Endodermal cell (in vitro differentiated cells): Measurements from ENCODE around the gene OVOL3. TPM values are rescaled to one million over a fixed set of nuclear protein-coding genes. Genes with fewer than 3 reads are reported as not detected.
"Not testable (repeated sequence)": the region's sequence is repeated elsewhere in the genome, so short reads cannot be mapped to it uniquely, and the experiment has no call there.

Experiments used
- DNase-seq: peaks from one replicate; pipeline ENCODE4 v3.0.0-alpha.2; 2017
- H3K27ac ChIP-seq: 2 replicates; pipeline ENCODE4 v1.5.1; 2013; ENCODE audit warnings: mild to moderate bottlenecking, low read depth, low read length, moderate library complexity
- H3K27me3 ChIP-seq: 2 replicates; pipeline ENCODE4 v1.6.1; 2013; ENCODE audit warnings: mild to moderate bottlenecking, low read length, moderate library complexity; ENCODE audit not compliant: insufficient read depth, control insufficient read depth, poor library complexity, severe bottlenecking
- H3K36me3 ChIP-seq: 2 replicates; pipeline ENCODE4 v1.7.0; 2013; ENCODE audit warnings: mild to moderate bottlenecking, low read length, moderate library complexity; ENCODE audit not compliant: control insufficient read depth, insufficient read depth
- H3K4me1 ChIP-seq: one replicate; pipeline ENCODE4 v1.7.0; 2013; ENCODE audit warnings: low read length; ENCODE audit not compliant: control insufficient read depth, insufficient read depth
- H3K4me3 ChIP-seq: 2 replicates; pipeline ENCODE4 v1.5.1; 2013; ENCODE audit warnings: mild to moderate bottlenecking, low read length, moderate library complexity
- H3K9ac ChIP-seq: 2 replicates; pipeline ENCODE4 v1.6.1; 2013; ENCODE audit warnings: mild to moderate bottlenecking, low read length, moderate library complexity; ENCODE audit not compliant: poor library complexity, severe bottlenecking; ENCODE audit errors: extremely low read depth
- H3K9me3 ChIP-seq: 2 replicates; pipeline ENCODE4 v1.6.1; 2013; ENCODE audit warnings: mild to moderate bottlenecking, low read length, moderate library complexity; ENCODE audit not compliant: control insufficient read depth
- H3K27ac Mint-ChIP-seq: 2 replicates; pipeline ENCODE4 v1.8.0; 2020; ENCODE audit warnings: mixed read lengths
- H3K27me3 Mint-ChIP-seq: 2 replicates; pipeline ENCODE4 v1.8.0; 2021; ENCODE audit warnings: mild to moderate bottlenecking, mixed read lengths; ENCODE audit not compliant: insufficient read depth
- H3K36me3 Mint-ChIP-seq: 2 replicates; pipeline ENCODE4 v1.8.0; 2020; ENCODE audit warnings: low read depth, mixed read lengths
- H3K4me1 Mint-ChIP-seq: 2 replicates; pipeline ENCODE4 v1.8.0; 2020; ENCODE audit warnings: mixed read lengths
- H3K4me3 Mint-ChIP-seq: 2 replicates; pipeline ENCODE4 v1.8.0; 2020; ENCODE audit warnings: mild to moderate bottlenecking, moderate library complexity, mixed read lengths
- H3K9me3 Mint-ChIP-seq: 2 replicates; pipeline ENCODE4 v1.8.0; 2020; ENCODE audit warnings: mild to moderate bottlenecking, mixed read lengths
- whole genome bisulfite sequencing, 2 experiments: methylation state at CpG; one replicate each; pipeline versions ENCODE4 v1.1.5 to v1.1.7; 2013; ENCODE audit warnings: missing lambda C conversion rate in 2 of 2, mixed read lengths in 1 of 2; ENCODE audit not compliant: insufficient coverage in 1 of 2, insufficient read length in 1 of 2; 5-methylcytosine and 5-hydroxymethylcytosine counted together
- total RNA-seq, 2 donors: library from RNA; stranded (reverse); fragmentation: NEBNext Ultra II Directional in 1 of 2; extraction: Animal tissue kit (Norgen Biotek cat#: 25700) in 1 of 2; gene quantifications; 2 replicates in 1 of 2; 3 replicates in 1 of 2; pipeline ENCODE4 v1.2.1, GENCODE V29; 2021
- TF ChIP-seq, protein P1 (sequence below): fragments of 200-600 bp; sonication (generic); conservative IDR thresholded peaks from 2 replicates; pipeline ENCODE4 v1.5.0; 2021; ENCODE audit warnings: antibody characterized with exemption, mild to moderate bottlenecking

Gene OVOL3
- total RNA-seq, 2 donors from 2014 or later = not detected

DNA sequence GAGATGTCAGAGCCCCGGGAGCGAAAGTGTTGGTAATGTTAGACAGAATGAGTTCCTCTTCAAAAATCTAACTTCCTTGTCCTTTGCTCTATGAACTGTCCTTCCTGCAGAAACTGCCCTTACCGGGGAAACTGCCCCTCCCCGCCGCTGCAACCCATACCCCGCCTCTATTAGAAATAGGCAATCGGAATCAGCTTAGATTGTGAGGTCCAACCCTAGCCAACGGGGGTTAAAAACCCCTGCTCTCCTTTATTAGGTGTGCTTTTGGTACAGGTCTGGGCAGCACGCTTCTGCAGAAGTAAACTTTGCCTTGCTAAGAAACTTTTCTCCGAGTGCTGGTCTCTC is 17.4 kb downstream of the OVOL3 start:
- no peaks in the 10 kb centered on the region for H3K9me3 ChIP-seq
- Mint-ChIP-seq H3K27ac (peak overlapping the region; percentile 91), H3K4me3 (peak overlapping the region; percentile 76), H3K27me3 (no peaks in the 10 kb centered on the region), H3K36me3 (peaks cover 22% of the 10 kb centered on the region), H3K4me1 (peaks cover 2% of the 10 kb centered on the region), H3K9me3 (no peaks in the 10 kb centered on the region)
- no peaks in the 10 kb centered on the region for H3K27me3 ChIP-seq
- WGBS, 2 experiments = 31 to 33% methylated on average over 5 to 10 of the region's 10 CpGs
- H3K4me1 ChIP-seq = no peaks in the 10 kb centered on the region
- no peak for DNase-seq
- peak overlapping the region; percentile 85 for H3K4me3 ChIP-seq
- H3K27ac ChIP-seq = peak overlapping the region; percentile 75
- H3K36me3 ChIP-seq = peaks cover 21% of the 10 kb centered on the region
- H3K9ac ChIP-seq = peak overlapping the region; percentile 50
- TF ChIP-seq, protein P1, sequence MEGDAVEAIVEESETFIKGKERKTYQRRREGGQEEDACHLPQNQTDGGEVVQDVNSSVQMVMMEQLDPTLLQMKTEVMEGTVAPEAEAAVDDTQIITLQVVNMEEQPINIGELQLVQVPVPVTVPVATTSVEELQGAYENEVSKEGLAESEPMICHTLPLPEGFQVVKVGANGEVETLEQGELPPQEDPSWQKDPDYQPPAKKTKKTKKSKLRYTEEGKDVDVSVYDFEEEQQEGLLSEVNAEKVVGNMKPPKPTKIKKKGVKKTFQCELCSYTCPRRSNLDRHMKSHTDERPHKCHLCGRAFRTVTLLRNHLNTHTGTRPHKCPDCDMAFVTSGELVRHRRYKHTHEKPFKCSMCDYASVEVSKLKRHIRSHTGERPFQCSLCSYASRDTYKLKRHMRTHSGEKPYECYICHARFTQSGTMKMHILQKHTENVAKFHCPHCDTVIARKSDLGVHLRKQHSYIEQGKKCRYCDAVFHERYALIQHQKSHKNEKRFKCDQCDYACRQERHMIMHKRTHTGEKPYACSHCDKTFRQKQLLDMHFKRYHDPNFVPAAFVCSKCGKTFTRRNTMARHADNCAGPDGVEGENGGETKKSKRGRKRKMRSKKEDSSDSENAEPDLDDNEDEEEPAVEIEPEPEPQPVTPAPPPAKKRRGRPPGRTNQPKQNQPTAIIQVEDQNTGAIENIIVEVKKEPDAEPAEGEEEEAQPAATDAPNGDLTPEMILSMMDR = no peak

DNA sequence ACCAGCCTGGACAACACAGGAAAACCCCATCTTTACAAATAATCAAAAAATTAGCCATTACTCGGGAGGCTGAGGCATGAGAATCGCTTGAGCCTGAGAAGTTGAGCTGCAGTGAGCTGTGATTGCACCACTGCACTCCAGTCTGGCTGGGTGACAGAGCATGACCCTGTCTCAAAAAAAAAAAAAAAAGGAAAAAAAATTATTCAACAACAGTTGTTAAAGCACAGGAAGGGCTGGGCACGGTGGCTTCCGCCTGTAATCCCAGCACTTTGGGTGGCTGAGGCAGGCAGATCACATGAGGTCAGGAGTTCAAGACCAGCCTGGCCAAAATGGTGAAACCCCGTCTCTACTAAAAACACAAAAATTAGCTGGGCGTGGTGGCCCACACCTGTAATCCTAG is 20.3 kb downstream of the OVOL3 start:
- WGBS, 2 experiments = 88 to 93% methylated on average over 6 of the region's 6 CpGs
- H3K36me3 ChIP-seq, H3K4me3 Mint-ChIP-seq, H3K9me3 ChIP-seq, H3K27me3 ChIP-seq, H3K4me1 ChIP-seq, DNase-seq, H3K9me3 Mint-ChIP-seq, H3K4me3 ChIP-seq, H3K27ac Mint-ChIP-seq, H3K4me1 Mint-ChIP-seq, H3K36me3 Mint-ChIP-seq, H3K27me3 Mint-ChIP-seq, H3K9ac ChIP-seq, H3K27ac ChIP-seq: not testable (repeated sequence)

DNA sequence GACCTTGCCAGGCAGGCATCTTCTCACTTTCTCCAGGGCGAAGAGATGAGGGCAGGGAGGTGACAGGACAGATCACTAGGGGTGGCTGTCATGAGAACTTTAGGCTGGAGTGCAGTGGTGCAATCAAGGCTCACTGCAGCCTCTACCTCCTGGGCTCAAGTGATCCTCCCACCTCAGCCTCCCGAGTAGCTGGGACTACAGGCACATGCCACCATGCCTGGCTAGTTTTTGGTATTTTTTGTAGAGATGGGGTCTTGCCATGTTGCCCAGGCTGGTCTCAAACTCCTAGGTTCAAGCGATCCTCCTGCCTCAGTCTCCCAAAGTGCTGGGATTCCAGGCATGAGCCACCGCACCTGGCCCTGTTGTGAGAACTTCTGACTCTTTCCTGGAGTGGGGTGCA is 23.9 kb downstream of the OVOL3 start:
- H3K27ac ChIP-seq, H3K27ac Mint-ChIP-seq: not testable (repeated sequence)
- WGBS, 2 experiments = 91 to 94% methylated on average over 2 to 4 of the region's 4 CpGs

DNA sequence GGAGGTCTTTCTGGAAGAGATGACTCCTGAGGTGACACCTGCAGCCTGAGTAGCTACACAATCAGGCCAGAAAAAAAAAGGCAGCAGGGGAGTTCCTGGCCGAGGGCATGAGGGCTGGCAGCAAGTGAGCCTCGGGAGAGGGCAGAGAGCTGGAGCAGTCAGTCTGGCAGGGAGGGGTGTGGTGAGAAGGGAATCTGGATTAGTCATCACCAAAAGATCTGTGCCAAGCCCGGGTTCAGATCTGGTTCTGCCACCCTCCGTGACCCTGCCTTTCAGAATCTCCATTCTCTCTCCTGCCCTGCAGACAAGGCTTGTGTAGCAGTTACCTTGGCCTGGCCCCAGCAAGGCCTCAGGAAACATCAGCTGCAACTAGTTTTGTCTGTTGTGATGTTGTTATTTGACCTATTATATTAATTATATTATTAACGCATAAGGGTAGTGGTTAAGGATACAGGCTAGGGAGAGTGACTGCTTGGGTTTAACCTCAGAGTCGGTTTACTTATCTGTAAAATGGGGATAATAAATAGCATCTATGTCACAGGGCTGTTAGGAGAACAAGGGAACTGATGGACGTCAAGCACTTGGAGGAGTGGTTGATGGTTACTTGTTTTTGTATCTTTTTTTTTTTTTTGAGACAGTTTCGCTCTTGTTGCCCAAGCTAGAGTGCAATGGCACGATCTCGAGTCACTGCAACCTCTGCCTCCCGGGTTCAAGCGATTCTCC is 26.2 kb downstream of the OVOL3 start:
- peaks cover 7% of the 10 kb centered on the region for H3K36me3 ChIP-seq
- no peak overlapping the region for H3K9ac ChIP-seq
- peaks cover 13% of the 10 kb centered on the region for H3K4me1 Mint-ChIP-seq
- H3K27ac ChIP-seq = no peak overlapping the region
- WGBS, 2 experiments = 89 to 95% methylated on average over 8 to 12 of the region's 12 CpGs
- H3K4me3 ChIP-seq = no peak overlapping the region
- H3K4me1 ChIP-seq = no peaks in the 10 kb centered on the region
- no peak overlapping the region for H3K4me3 Mint-ChIP-seq
- DNase-seq = no peak
- no peaks in the 10 kb centered on the region for H3K9me3 ChIP-seq
- no peak overlapping the region for H3K27ac Mint-ChIP-seq
- H3K27me3 Mint-ChIP-seq = peaks cover 6% of the 10 kb centered on the region
- no peaks in the 10 kb centered on the region for H3K27me3 ChIP-seq
- TF ChIP-seq, protein P1 = no peak
- no peaks in the 10 kb centered on the region for H3K9me3 Mint-ChIP-seq
- peaks cover 11% of the 10 kb centered on the region for H3K36me3 Mint-ChIP-seq

More for the DNA sequence above, 23.9 kb downstream of the OVOL3 start:
- not testable (repeated sequence) for H3K27me3 ChIP-seq, H3K4me1 Mint-ChIP-seq, H3K9ac ChIP-seq, DNase-seq, H3K4me3 Mint-ChIP-seq, H3K27me3 Mint-ChIP-seq, H3K9me3 Mint-ChIP-seq, H3K4me3 ChIP-seq, H3K36me3 ChIP-seq, H3K4me1 ChIP-seq, H3K36me3 Mint-ChIP-seq, H3K9me3 ChIP-seq
